ENCODE results near the gene HIVEP3.
A peak's percentile ranks its signal among the peaks of the same experiment; 100 is the strongest.

HIVEP3 gene

GRCh38 chr1:41674522-41674921 lies 244.2 kb downstream of the HIVEP3 start:
- Mint-ChIP-seq H3K4me1 (peaks cover 98% of the 10 kb centered on the region), H3K27ac (peak overlapping the region; percentile 95), H3K27me3 (no peaks in the 10 kb centered on the region), H3K4me3 (no peak overlapping the region), H3K9me3 (no peaks in the 10 kb centered on the region), H3K36me3 (peaks cover 10% of the 10 kb centered on the region)
- DNase-seq = no peak
- CTCF ChIA-PET = interaction anchor here (1.3 to 2.5 kb wide), 4 partner anchors 9 to 75 kb away, joined by 3 to 11 read pairs (median 5); no protein-coding TSS in a partner anchor

GRCh38 chr1:41673806-41674205 lies 244.9 kb downstream of the HIVEP3 start:
- peak overlapping the region; percentile 95 for H3K27ac Mint-ChIP-seq
- H3K27me3 Mint-ChIP-seq = no peaks in the 10 kb centered on the region
- peak; percentile 75 for DNase-seq
- peaks cover 98% of the 10 kb centered on the region for H3K4me1 Mint-ChIP-seq
- peak overlapping the region; percentile 70 for H3K4me3 Mint-ChIP-seq
- CTCF ChIA-PET = interaction anchor here (1.2 to 2.5 kb wide), 6 partner anchors 8 to 76 kb away, joined by 3 to 11 read pairs (median 5); no protein-coding TSS in a partner anchor
- no peaks in the 10 kb centered on the region for H3K9me3 Mint-ChIP-seq
- H3K36me3 Mint-ChIP-seq = peaks cover 10% of the 10 kb centered on the region

GRCh38 chr1:41673378-41673777 lies 245.3 kb downstream of the HIVEP3 start:
- CTCF ChIA-PET = interaction anchor here (0.7 to 2.5 kb wide), 8 partner anchors 8 to 76 kb away, joined by 3 to 11 read pairs (median 4); no protein-coding TSS in a partner anchor
- DNase-seq = peak; percentile 77
- Mint-ChIP-seq H3K4me3 (peak overlapping the region; percentile 70), H3K4me1 (peaks cover 98% of the 10 kb centered on the region), H3K27ac (peak overlapping the region; percentile 95), H3K36me3 (peaks cover 7% of the 10 kb centered on the region), H3K27me3 (no peaks in the 10 kb centered on the region), H3K9me3 (no peaks in the 10 kb centered on the region)

- Mint-ChIP-seq H3K4me1 (peaks cover 98% of the 10 kb centered on the region), H3K27me3 (no peaks in the 10 kb centered on the region), H3K9me3 (no peaks in the 10 kb centered on the region), H3K27ac (peak overlapping the region; percentile 95), H3K4me3 (peak overlapping the region; percentile 70), H3K36me3 (peaks cover 6% of the 10 kb centered on the region)
- no peak for DNase-seq
- CTCF ChIA-PET = interaction anchor here (0.7 to 2.5 kb wide), 7 partner anchors 7 to 31 kb away, joined by 3 to 11 read pairs (median 5); no protein-coding TSS in a partner anchor
Observed at GRCh38 chr1:41672641-41673361, 245.9 kb downstream of the HIVEP3 start.

GRCh38 chr1:41672173-41672572 lies 246.5 kb downstream of the HIVEP3 start:
- CTCF ChIA-PET = interaction anchor here (1.3 to 2.5 kb wide), 3 partner anchors 10 to 98 kb away, joined by 3 to 11 read pairs (median 3); no protein-coding TSS in a partner anchor
- Mint-ChIP-seq H3K27ac (peak overlapping the region; percentile 95), H3K36me3 (peaks cover 3% of the 10 kb centered on the region), H3K27me3 (no peaks in the 10 kb centered on the region), H3K9me3 (no peaks in the 10 kb centered on the region), H3K4me3 (no peak overlapping the region), H3K4me1 (peaks cover 98% of the 10 kb centered on the region)
- no peak for DNase-seq

GRCh38 chr1:41671116-41671755 lies 247.5 kb downstream of the HIVEP3 start:
- no peaks in the 10 kb centered on the region for H3K9me3 Mint-ChIP-seq
- peaks cover 98% of the 10 kb centered on the region for H3K4me1 Mint-ChIP-seq
- peaks cover 3% of the 10 kb centered on the region for H3K36me3 Mint-ChIP-seq
- no peak overlapping the region for H3K27ac Mint-ChIP-seq
- CTCF ChIA-PET = interaction anchor here (1.3 kb wide), 1 partner anchor 97 kb away, joined by 3 read pairs; no protein-coding TSS in a partner anchor
- no peaks in the 10 kb centered on the region for H3K27me3 Mint-ChIP-seq
- H3K4me3 Mint-ChIP-seq = no peak overlapping the region
- no peak for DNase-seq

GRCh38 chr1:41670217-41670957 lies 248.3 kb downstream of the HIVEP3 start:
- Mint-ChIP-seq H3K4me3 (no peak overlapping the region), H3K9me3 (no peaks in the 10 kb centered on the region), H3K4me1 (peaks cover 99% of the 10 kb centered on the region), H3K36me3 (peaks cover 7% of the 10 kb centered on the region), H3K27me3 (no peaks in the 10 kb centered on the region), H3K27ac (peak overlapping the region; percentile 0)
- no peak for DNase-seq
- CTCF ChIA-PET = no interaction called here

- H3K4me3 Mint-ChIP-seq = no peak overlapping the region
- peaks cover 98% of the 10 kb centered on the region for H3K4me1 Mint-ChIP-seq
- H3K27me3 Mint-ChIP-seq = no peaks in the 10 kb centered on the region
- CTCF ChIA-PET = interaction anchor here (2.1 kb wide), 1 partner anchor 10 kb away, joined by 6 read pairs; no protein-coding TSS in a partner anchor
- no peak overlapping the region for H3K27ac Mint-ChIP-seq
- no peaks in the 10 kb centered on the region for H3K9me3 Mint-ChIP-seq
- peaks cover 6% of the 10 kb centered on the region for H3K36me3 Mint-ChIP-seq
- no peak for DNase-seq
Observed at GRCh38 chr1:41668967-41669366, 249.8 kb downstream of the HIVEP3 start.

GRCh38 chr1:41668054-41668660 lies 250.6 kb downstream of the HIVEP3 start:
- Mint-ChIP-seq H3K9me3 (no peaks in the 10 kb centered on the region), H3K36me3 (peaks cover 6% of the 10 kb centered on the region), H3K4me3 (no peak overlapping the region), H3K27ac (peak overlapping the region; percentile 53), H3K4me1 (peaks cover 97% of the 10 kb centered on the region), H3K27me3 (no peaks in the 10 kb centered on the region)
- no peak for DNase-seq
- CTCF ChIA-PET = interaction anchor here (1.5 to 2.1 kb wide), 2 partner anchors 11 to 50 kb away, joined by 3 to 6 read pairs; no protein-coding TSS in a partner anchor

- Mint-ChIP-seq H3K4me3 (no peak overlapping the region), H3K4me1 (peaks cover 89% of the 10 kb centered on the region), H3K9me3 (no peaks in the 10 kb centered on the region), H3K36me3 (peaks cover 6% of the 10 kb centered on the region), H3K27me3 (no peaks in the 10 kb centered on the region), H3K27ac (peak overlapping the region; percentile 82)
- CTCF ChIA-PET = interaction anchor here (0.8 to 2.1 kb wide), 4 partner anchors 12 to 129 kb away, joined by 3 to 6 read pairs (median 3); no protein-coding TSS in a partner anchor
- DNase-seq = peak; percentile 78
Observed at GRCh38 chr1:41666981-41667631, 251.6 kb downstream of the HIVEP3 start.

- peaks cover 5% of the 10 kb centered on the region for H3K36me3 Mint-ChIP-seq
- peaks cover 83% of the 10 kb centered on the region for H3K4me1 Mint-ChIP-seq
- H3K27ac Mint-ChIP-seq = peak overlapping the region; percentile 82
- H3K27me3 Mint-ChIP-seq = no peaks in the 10 kb centered on the region
- no peak overlapping the region for H3K4me3 Mint-ChIP-seq
- CTCF ChIA-PET = interaction anchor here (0.8 to 1.6 kb wide), 3 partner anchors 8 to 129 kb away, joined by 3 to 5 read pairs (median 3); no protein-coding TSS in a partner anchor
- no peaks in the 10 kb centered on the region for H3K9me3 Mint-ChIP-seq
- no peak for DNase-seq
Observed at GRCh38 chr1:41665962-41666917, 252.5 kb downstream of the HIVEP3 start.

All from activated naive CD4-positive, alpha-beta T cell treated with anti-CD3 and anti-CD28 coated beads, Interleukin-2, amount 10 ng/mL, durations not matched to agents 7 days and 5 days (primary cell).